ENCODE results near the gene CALCOCO2.
A peak's percentile ranks its signal among the peaks of the same experiment; 100 is the strongest.
"Not testable (repeated sequence)": the region's sequence is repeated elsewhere in the genome, so short reads cannot be mapped to it uniquely, and the experiment has no call there.

CALCOCO2 gene, protein sequence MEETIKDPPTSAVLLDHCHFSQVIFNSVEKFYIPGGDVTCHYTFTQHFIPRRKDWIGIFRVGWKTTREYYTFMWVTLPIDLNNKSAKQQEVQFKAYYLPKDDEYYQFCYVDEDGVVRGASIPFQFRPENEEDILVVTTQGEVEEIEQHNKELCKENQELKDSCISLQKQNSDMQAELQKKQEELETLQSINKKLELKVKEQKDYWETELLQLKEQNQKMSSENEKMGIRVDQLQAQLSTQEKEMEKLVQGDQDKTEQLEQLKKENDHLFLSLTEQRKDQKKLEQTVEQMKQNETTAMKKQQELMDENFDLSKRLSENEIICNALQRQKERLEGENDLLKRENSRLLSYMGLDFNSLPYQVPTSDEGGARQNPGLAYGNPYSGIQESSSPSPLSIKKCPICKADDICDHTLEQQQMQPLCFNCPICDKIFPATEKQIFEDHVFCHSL

DNA sequence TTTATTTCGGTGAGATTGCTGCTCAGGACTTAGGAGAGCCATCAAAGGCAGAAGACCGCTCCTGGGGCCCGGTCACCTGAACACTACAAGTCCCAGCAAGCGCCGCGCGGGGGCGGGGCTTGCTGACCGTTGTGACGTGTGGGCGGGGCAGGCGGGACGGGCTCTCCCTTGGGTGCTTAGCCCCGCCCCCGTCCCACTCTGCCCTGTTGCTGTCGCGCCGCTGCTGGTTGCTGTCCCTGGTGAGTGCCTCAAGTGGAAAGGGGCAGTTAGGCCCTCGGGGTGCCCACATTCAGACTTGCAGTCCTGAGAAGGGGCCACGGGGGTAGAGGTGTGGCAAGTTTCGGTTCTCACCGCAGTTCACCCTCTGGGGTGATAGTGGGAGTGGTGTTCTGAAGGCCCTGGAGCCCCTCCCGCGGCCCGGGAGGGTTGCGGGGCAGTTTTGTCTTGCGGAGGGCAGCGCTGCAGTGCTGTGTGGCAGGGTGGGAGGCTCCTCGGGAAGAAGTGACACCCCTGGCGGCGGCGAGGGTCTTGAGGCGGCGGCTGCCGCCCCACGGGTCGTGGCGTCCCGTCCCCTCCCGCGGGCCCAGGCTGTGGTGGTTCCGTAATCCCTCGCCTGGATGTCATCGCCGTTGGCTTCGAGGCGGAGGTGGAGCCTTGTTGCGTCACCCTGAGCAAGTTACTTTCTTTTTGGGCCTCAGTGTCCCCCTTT, at the start of gene CALCOCO2:
Gene CALCOCO2 (plus strand): TSS at position 196 of the 709 bp plus-strand sequence. CDS start 10,673 bp downstream, outside the sequence.
- DNase-seq, result peak; percentile 80

DNA sequence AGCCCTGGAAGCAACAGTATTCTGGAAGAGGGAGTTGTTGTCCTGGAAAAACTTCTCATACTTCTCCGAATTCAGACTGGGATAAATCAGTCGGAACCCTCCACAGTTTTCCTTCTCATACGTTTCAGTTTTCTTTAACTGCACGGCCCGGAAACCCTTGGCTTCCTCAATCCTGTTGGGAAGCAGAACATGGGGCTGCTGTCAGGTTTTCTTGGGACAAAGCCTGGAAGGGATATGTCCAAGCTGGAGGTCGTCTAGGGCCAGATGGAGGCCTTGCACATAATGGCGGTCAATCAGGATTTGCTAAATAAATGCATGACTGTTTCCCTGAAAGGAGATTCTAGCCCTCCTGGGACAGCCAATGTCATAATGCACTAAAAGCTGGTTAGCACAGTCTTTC, 43.0 kb upstream of the CALCOCO2 start:
- DNase-seq, result no peak

- DNase-seq, result no peak
These were observed 40.2 kb upstream of the CALCOCO2 start for GRCh38 chr17:48790607-48791127.

DNA sequence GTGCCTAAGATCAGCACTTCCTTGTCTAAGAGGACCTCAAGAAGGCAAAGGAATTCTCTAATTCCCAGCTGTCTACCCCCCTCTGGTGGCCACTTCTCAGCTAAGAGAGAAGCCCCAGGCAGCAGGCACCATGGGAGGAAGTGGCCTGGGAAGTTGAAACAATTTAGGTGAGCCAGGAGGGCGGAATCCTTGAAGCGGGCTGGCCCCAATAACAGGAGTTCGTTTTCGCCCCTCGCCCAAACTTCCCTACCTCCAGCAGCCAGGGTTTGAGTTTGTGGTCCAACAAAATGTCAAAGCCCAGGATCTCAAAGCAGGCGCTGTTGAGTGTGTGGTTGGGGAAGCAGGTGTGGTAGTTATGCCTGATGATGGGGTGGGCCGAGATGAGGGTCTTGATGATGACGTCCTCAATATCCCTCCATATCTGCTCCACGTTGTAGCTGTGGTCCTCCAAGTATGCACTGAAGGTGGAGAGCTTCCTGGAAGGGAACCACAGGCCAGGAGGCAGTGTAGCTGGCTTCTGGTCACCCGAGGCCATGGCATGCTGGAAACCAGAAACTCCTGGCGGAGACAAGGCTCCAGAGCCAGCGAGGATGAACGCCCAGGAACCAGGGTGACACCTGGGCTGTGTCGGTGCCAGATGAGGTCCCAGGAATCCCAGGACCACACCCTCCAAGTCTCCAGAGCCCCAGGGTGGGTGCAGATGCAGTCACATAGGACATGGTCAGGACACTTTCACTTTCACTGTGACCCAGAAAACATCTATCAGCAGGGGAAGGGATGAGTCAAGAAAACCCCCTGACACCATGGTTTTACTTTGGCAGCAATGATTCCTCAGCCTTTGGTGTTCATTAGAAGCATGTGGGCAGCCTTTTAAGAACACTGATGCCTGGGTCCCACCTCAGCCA, 39.5 kb upstream of the CALCOCO2 start:
- DNase-seq, result peak; percentile 66

- DNase-seq, result no peak
These were observed 38.6 kb upstream of the CALCOCO2 start for GRCh38 chr17:48792033-48792798.

- DNase-seq, result no peak
These were observed 35.2 kb upstream of the CALCOCO2 start for GRCh38 chr17:48795444-48796162.

GRCh38 chr17:48796163-48796522, 34.7 kb upstream of the CALCOCO2 start:
- DNase-seq, result not testable (repeated sequence)

DNA sequence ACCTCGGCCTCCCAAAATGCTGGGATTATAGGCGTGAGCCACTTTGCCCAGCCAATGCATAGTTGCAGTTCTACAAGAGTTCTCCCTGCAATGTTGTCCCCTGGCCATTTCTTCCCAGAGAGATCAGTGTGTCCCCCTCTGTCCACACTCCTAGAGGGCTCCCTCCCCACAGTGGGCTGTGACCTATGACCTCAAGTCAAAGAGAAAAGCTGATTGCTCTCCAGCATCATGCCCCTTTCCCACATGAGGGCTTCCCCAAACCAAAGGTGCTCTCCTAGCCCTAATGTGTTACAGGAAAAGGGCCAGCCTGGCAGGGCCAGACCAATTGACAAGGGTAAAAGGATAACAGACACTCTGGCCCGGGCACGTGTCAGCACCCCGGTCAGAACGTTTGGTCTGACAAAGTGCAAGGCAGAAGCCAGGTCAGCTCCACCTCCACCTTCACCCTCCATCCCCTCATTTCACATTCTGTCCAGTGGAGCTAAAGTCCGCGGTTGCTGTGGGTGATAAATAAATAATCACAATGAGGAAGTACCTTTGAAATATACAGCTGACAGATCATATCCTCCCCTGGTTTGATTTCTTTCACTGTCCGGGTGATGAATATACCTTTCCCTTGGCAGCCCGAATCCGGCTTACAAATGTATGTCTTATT, 31.6 kb upstream of the CALCOCO2 start:
- no peak for DNase-seq

DNA sequence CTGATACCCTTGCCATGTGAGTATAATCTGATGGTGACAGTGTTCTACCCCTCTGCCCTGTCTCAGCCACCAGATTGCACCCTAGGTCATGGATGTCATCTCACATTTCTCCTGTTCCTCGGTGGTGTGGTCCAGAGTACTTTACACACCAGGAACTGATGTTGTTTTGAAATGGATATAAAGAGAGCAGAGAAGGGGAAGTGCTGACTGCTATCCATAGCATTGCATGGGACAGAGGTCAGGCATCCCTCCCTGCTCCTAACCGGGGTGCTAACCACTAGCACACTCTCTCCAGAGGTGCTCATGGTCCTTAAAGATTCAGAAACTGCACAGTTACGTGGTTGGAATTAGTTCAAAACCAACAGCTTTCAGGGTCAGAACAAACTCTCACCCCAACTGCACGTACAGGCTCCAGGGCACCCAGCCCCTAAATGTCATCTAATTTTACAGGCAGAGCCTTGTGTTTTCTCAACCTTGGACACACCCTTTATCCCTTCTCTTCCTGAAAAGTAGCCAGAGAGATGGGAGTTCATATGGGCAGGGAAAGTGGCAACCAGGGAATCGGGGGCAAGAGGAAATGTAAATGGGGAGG, 30.1 kb upstream of the CALCOCO2 start:
- no peak for DNase-seq

DNA sequence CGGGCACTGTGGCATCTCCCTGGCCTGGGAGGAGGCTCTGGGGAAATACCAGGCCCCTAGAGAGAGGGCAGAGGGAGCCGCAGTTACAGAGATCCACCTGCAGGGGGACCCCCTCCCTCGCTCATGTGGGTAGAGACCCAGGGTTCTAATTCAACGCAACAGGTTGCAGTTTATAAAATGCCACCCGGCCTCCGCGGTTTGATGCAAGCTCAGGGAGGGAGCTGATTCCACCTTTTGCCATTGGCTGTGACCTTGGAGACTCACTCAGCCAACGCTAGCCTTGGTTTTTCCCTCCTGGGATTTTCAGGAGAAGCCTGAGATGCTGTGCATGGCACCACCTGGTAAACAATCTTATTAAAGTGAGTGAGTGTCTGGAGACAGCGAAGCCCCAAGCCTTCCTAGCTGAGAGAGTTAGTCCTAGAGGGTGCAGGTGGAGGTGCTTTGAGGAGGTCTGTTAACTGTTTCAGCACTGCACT, 25.9 kb upstream of the CALCOCO2 start:
- peak; percentile 28 for DNase-seq

DNA sequence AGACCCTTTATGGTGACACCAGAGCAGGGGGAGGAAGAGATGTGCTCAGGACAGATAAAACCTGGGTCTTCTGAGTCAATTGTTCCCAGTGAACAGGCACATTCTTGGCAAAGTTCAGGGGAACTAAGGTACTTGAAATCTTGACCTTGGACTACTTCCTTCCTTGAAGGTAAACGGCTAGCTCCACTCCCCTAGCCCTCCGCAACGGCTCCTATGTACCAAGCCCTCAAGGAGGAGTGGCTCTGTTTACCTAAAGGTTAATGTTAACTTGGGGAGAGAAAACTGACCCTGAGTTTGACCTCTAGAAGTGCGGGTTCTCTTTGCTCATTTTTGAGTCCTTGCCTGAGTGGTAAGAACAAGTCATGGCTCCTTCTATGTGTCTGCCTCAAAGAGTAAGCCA, 21.7 kb upstream of the CALCOCO2 start:
- DNase-seq, result no peak

DNA sequence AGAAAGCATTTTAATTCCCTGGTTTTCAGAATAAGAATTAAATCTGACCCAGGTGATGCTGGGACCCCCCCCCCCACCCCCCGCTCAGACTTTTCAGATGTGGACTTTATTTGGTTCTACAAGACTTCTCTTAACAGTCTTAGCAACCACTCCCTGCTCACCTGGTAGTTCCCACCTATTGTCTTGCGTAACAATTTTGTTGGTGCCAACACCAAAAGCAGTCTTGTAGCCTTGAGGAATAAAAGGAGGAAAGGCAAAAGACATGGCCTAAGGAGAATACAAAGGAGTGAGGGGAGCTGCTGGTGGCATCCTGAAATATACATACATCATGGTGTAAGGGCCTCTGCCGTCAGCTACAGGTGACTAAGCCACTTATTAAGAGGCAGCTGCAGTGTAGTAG, 18.8 kb upstream of the CALCOCO2 start:
- DNase-seq, result no peak

- DNase-seq, result peak; percentile 40
These were observed 16.3 kb upstream of the CALCOCO2 start for GRCh38 chr17:48814504-48814903.

DNA sequence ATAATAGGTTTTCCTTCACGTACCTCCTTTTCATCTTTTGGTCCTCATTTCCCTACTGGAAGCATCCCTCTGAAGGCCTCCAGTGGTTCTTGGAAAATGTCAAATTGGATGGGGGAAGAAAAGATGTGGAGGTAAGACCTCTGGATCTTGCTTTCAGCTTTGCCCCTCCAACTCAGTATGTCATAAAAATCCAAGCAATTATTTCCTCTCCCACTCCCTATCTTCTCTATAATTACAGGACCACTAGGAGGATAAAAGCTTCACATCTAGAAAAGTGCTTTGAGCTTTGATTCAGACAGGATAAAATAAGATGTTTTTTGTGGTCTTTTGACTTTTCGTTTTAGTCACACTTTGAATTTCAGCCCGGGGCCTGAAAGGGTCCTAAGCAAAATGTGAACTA, 15.5 kb upstream of the CALCOCO2 start:
- DNase-seq, result peak; percentile 69

- DNase-seq, result no peak
These were observed 14.4 kb upstream of the CALCOCO2 start for GRCh38 chr17:48816438-48816773.

DNA sequence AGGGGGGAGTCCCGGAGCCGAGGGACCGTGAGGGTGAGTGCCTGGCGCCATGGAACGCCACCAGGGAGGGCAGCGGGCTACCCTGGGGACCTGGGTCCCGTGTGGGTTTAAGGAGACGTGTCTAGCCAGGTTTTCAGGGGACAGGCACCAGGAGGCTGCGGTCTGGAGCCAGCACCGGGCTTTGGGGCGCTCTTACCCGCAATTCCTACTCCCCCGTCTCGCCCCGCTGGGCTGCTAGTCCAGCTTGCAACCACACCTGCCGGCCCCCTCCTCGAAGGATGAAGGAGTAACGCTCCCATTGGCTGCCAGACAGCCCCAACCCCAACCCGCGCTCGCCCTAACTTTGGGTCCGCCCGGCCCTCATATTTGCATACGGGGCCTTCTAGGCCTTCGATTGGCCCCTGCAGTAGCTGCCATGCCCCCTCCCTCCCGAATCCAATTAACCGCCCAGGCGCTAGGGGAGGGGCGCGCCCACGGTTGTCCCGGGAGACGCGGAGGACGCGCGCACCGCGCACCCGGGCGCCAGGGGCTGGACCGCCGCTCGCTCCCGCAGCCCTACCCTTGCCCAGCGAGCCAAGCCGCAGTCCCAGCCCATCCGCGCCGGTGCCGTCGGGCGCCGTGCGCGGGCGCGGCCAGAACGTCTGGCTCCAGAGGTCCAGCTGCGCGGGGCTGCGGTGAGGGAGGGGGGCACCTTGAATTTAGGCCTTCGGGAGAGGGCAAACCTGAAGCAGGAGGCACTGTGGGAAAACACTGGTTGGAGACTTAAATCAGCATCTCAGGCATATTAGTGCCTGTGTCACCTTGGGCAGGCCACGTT, 13.9 kb upstream of the CALCOCO2 start, which contains the start of gene TTLL6:
Gene TTLL6 (minus strand): TSS at position 456 of the 817 bp plus-strand sequence. CDS start 157 bp downstream, at position 299.
- peak; percentile 95 for DNase-seq

DNA sequence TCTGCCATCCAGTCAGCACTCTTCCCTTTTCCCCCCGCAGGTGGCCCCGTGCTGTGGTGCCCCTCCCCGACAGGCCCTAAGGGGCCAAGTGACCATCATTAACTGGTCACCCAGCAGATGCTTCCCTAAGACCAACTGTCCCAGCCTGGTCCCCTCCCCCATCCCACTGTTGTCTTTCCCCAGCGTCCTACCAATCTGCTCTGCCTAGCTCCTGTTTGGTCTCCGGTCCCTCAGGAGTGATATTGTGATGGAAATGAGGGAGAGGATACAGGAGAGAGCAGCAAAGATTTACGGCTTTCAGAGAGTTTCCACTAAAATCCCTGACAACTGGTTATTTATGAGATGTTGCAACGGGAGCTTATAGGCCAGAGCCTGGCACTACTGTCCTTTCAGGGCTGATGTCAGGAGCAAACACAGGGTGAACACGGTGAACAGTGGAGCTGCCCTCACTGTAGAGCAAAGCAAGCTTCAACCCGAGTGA, 12.4 kb upstream of the CALCOCO2 start:
- DNase-seq, result peak; percentile 47

DNA sequence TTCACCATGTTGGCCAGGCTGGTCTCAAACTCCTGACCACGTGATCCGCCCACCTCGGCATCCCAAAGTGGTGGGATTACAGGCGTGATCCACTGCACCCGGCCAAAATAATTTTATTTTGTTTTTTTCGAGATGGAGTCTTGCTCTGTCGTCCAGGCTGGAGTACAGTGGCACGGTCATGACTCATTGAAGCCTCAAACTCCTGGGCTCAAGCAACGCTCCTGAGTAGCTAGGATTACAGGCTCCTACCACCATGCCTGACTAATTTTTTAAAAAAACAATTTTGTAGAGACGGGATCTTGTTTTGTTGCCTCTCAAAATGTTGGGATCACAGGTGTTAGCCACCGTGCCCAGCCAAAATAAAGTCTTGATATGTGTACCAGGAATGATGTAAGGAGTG, 11.4 kb upstream of the CALCOCO2 start:
- no peak for DNase-seq

- DNase-seq, result not testable (repeated sequence)
These were observed 9.9 kb upstream of the CALCOCO2 start for GRCh38 chr17:48820936-48821335.
